Stimulated activated CD4-positive, alpha-beta T cell treated with anti-CD3 and anti-CD28 coated beads, Interleukin-15, amount 100 ng/mL, for 24 hours (primary cell): ENCODE results near the gene XIRP2.

Experiments used
- DNase-seq: peaks from one replicate; pipeline ENCODE4 v3.0.0-alpha.2; 2020

XIRP2 gene, protein sequence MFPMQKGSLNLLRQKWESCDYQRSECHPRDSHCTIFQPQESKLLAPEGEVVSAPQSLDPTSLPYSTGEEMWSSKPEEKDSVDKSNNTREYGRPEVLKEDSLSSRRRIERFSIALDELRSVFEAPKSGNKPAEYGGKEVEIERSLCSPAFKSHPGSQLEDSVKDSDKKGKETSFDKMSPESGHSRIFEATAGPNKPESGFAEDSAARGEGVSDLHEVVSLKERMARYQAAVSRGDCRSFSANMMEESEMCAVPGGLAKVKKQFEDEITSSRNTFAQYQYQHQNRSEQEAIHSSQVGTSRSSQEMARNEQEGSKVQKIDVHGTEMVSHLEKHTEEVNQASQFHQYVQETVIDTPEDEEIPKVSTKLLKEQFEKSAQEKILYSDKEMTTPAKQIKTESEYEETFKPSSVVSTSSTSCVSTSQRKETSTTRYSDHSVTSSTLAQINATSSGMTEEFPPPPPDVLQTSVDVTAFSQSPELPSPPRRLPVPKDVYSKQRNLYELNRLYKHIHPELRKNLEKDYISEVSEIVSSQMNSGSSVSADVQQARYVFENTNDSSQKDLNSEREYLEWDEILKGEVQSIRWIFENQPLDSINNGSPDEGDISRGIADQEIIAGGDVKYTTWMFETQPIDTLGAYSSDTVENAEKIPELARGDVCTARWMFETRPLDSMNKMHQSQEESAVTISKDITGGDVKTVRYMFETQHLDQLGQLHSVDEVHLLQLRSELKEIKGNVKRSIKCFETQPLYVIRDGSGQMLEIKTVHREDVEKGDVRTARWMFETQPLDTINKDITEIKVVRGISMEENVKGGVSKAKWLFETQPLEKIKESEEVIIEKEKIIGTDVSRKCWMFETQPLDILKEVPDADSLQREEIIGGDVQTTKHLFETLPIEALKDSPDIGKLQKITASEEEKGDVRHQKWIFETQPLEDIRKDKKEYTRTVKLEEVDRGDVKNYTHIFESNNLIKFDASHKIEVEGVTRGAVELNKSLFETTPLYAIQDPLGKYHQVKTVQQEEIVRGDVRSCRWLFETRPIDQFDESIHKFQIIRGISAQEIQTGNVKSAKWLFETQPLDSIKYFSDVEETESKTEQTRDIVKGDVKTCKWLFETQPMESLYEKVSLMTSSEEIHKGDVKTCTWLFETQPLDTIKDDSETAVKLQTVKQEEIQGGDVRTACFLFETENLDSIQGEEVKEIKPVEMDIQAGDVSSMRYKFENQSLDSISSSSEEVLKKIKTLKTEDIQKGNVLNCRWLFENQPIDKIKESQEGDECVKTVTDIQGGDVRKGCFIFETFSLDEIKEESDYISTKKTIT (N-terminal part only)

DNA sequence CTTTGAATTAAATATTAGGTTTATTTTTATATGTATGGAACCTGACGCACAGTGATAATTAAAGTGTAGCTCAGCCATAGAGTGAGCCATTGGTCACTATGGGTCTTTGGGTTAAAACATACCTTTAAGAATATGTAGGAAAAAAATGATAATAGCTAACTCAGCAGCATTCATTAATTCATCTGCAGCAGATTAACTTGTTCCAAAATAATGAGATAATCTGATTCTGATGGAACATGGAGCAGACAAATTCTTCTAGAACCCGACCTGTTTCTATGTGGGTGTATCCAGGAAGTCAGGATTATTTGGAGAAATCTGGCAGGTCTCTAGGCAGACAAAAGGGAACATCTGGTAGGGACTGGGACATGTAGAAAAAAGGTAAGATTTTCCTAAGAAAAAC, at the start of gene XIRP2:
XIRP2 (plus strand) TSS at position 301 of the 400 bp plus-strand sequence. CDS start 15,003 bp downstream, outside the sequence.
- no peak for DNase-seq

DNA sequence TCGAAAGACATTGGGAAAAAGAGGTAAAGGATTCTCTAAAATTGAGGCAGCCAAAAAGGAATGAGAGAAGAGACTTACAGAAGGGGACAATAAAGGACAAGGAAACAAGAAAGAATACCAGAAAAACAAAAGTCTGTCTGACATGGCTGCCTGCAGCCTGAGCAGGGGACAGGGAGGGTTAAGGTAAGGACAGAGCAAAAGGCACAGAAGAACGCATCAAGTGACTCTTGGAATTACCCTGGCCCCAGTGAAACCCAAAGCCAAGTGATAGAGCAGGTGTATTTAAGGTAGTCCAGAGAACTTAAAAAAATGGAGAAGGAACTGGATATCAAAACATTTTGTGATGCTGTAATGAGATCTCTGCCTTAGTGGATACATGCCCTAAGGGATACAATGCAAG, 47.1 kb upstream of the XIRP2 start:
- DNase-seq = no peak

DNA sequence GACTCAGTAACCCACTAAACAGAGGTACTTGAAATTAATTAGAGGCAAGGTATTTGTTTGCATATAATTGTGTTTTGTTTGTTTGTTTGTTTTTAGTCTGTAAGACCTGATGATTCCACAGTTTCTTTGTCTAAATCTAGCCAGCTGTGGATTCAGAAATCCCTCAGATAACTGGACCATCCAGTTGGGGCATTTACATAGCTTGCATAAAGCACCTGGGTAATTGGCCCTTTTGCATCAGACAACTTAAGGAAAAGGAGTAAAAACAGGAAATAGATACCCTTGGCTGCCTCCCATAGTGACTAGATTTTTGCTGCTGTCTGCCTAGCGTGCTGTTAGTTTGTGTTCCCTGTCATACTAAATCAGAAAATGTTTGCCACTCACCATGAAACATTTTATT, 46.6 kb upstream of the XIRP2 start:
- no peak for DNase-seq

DNA sequence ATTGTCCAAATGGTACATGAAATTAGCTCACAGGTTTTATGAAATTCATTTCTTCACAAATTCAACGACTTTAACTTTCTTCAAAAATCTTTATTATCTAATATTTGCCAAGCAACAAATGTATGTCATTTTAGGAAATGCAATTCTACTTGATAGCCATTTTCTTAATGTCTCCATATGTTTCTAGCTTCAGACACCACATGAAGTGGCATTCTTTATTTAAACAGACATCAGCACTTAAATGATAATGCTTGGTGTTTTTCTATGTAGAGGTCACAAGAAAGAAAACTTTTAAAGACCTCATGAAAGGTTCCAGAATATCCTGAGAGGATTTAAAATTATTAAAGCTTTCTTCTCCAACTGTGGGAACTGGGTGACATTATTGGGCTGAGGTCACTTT, 44.2 kb upstream of the XIRP2 start:
- no peak for DNase-seq

DNA sequence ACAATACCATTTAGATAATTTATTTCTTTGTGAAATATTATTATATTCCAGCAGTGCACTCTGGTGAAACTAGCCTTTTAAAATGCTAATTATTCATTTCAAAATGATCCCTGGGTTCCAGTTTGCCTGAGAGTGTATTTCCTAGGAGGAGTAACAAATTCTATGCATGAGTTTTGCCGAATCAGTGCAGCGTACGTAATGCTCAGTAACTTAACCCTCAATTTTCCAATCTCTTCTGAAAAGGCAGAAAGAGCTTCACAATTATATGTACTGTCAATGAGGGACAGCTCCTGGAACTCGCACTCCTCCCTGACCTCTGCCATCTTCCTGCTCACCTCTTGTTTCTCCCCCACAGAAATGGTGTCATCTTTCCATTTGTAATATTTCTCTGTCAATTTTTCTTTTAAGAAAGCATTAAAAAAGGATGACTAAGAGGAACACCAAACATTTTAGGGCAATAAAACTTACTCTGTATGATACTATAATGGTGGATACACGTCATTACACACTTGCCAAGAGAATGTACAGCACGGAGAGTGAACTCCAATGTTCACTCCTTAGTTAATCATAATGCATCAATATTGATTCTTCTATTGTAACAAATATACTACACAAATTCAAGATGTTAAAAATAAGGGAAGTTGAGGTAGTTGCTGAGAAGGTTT, 25.7 kb upstream of the XIRP2 start:
- no peak for DNase-seq

DNA sequence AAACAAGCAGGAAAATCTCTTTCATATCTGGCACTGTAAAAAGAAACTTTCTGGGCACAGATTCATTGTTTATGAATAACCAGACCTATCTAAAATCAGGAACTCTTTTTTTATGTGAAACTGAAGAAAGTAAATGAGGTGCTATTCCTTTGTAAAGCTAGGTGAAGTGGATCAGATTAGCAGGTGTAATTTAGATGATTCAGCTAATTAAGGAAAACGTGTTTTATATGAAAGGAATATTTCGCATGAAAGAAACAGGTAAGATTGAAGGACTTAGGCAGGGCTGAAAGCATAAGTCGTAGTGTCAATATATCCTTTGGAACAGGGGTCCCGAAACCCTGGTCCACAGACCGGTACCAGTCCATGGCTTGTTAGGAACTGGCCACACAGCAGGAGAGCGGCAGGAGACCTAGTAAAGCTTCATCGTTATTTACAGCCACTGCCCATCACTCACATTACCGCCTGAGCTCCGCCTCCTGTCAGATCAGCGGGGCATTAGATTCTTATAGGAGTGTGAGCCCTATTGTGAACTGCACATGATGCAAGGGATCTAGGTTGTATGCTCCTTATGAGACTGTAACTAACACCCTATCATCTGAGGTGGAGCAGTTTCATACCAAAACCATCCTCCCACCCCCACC, 20.3 kb upstream of the XIRP2 start:
- DNase-seq = no peak

DNA sequence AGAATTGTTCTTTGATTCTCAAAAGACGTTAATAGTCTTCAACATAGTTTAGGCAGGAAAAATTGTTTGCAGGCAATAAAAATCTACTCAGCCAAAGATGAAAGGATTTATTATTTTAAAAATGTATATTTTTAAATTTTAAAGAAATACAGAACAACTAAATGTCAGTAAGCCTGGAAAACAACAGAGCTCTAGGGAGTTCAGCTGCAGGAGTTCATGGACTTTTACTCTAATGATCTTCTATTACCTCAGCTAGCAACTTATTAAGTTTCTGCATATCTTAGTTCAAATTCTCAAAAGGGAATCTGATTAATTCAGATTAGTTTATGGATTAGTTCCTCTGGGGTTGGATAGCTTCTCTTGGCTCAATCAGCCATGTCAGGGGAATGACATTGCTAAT, 17.9 kb upstream of the XIRP2 start:
- DNase-seq = no peak

DNA sequence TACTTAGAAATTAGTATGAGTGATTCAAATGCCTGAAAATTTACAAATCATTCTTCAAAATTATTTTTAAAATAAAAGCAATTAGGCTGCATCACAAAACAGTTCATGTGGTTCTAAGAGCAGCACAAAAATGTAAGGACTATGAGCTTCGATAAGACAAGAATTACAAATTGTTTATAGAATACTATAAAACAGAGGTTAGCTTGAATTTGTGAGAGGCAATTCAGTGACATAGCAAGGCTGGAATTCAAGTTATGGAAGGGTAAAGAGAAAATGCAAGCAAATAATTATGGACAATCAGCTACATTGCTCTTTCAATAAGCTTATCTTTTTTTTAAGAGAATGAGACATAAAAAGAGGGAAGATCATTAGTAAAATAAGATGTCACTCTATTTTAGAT, 7.1 kb upstream of the XIRP2 start:
- DNase-seq = no peak

DNA sequence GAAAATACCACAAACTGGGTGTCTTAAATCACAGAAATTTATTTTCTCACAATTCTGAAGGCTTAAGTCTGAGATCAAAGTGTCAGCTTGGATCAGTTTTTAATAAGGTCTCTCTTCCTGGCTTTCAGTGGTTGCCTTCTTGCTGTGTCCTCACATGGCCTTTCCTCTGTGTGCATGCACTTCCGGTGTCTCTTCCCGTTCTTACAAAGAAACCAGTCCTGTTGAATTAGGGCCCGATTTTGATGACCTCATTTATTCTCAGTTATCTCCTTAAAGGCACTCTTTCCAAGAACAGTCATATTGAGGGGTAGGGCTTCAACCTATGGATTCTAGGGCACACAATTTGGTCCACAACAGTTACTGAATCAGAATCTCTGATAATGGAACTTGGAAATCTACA, 5.4 kb upstream of the XIRP2 start:
- no peak for DNase-seq

DNA sequence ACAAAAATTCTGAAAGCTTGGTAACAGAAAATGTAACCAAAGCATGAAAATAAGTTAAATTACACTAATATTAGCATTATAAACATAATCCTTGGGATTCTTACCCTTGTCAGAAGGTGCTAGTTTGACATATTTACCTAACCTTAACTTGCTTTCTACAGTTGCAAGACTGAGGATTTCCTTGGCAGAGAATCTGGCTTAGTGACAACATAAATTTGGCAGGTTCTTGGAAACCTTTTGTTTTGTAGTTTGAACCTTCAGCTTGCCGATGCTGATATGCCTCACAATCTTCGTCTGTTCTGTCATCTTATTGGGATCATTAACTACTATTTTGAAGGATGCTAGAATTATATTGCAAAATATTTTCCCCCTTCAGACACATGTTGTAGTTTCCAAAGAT, 3.4 kb downstream of the XIRP2 start:
- DNase-seq = no peak

DNA sequence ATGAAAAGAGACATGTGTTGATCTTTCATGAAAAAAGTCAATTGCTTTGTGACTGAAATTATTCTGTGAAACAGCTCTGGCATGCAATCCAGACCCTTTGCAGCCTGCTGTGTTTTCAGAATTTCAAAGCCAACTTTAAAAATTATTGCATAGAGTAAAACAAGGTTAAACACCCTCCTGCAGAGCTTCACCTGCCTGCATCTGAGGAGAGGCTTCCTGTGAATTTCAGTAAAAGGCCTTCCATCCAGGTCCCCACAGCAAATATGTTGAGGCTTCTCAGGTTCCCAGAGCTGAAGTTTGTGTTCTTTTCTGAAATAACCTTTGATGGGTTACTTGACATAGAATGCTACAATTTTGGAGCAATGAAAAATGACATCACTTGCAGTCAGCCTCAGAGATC, 4.1 kb downstream of the XIRP2 start:
- DNase-seq = no peak

DNA sequence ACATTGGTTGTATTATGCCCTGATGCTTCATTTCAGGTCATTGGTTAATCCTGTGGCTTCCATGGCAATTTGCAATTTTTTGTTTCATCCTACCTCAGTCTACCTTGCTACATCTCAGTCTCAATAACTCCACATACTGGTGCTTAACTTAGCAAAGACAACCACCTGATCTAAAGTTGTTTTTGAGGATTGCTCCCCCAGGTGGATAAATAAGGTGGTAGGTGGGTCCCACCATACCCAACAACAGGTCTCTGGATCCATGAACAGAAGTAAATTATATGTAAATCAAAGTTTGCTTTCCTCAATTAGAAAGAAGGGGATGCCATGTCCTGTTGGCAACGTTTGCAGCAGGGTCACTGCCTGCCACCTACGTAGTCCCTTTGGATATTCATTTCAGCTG, 7.0 kb downstream of the XIRP2 start:
- DNase-seq = no peak

DNA sequence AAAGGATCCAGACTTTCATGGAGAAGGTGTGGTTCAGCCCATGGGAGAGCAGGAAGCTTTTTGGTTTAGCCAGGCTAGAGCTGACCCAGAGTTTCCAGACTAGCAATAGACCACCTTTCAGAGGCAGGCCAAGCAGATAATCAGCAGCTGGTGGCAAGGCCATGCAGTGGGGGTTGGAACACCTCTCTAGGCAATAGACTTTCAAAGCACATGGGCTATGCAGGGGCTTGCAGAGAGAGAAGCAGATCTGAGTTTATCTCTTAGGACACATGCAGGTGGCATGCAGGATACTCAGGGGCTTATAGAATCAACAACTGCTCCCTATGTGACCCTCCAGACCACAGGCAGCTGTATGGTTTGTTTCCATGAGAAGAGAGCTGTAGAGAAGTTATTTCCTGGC, 9.4 kb downstream of the XIRP2 start:
- DNase-seq = no peak

DNA sequence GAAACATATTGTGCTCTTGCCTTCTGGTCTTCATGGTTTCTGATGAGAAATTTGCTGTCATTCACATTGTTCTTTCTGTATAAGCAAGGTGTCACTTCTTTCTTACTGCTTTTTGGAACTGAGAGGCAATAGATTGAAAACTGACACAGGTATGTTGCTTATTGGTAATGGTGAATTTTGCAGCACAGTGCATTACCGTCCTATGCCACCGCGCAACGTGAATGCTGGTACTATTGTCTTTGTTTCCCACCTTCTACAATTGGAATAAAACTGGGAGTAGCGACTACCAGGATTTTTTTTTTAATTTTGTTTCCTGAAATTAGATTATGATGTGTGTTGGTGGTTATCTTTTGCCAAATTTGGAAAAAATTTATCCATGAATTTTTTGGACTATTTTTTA, 11.4 kb downstream of the XIRP2 start:
- DNase-seq = no peak

DNA sequence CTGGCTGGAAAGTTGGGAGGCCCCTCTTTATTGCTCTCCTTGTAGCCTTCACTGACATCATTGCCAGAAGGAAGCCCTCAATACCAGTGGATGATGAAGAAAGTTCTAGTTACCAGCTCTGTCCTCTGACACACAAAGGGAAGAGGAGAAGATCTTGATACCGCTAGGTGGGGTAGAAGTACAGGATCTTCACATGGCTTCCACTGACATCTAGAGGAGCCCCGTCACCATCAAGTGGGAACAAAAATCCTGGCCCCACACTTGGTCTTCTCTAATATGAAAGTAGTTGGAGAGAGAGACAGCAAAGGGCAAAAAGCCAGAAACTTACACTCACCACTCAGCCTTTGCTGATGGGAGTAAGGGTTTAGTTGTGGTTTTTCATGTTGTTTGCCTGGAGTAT, 12.4 kb downstream of the XIRP2 start:
- no peak for DNase-seq

DNA sequence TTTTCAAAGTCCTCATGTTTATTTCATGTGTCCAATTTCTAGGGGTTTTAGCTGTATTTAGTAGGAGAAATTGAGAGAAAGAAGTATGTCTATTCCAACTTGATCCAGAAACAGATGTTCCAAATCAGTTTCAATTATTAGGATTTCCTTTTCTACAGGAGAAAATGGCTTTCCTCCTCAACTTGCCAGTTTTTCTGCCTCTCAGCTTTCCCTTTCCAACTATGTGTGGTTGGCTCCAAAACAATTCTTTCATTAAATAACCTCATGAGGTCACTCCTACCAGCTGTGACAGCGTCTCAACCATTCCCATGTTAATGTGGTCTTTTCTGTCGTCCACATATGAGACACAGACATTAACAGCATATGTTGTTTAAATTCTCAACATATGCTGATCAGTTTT, 13.1 kb downstream of the XIRP2 start:
- DNase-seq = no peak

DNA sequence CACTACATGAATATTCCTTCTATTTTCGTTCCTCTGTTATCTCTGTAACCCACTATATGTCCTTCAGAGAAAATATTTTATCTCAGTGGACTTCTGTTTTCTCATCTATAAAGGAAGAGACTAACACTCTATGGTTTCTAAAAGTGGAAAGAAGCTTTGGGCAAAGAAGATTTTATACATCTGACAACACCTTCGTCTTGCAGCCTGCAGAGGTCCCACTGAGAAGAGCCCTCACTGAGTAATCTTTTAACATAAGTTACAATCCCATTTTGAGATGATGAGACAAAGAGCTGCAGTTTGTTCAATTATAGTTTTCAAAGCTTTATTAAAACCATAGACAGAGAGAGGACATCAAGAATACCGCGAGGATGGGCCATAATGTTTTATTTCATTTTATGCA, 28.7 kb downstream of the XIRP2 start:
- DNase-seq = no peak

DNA sequence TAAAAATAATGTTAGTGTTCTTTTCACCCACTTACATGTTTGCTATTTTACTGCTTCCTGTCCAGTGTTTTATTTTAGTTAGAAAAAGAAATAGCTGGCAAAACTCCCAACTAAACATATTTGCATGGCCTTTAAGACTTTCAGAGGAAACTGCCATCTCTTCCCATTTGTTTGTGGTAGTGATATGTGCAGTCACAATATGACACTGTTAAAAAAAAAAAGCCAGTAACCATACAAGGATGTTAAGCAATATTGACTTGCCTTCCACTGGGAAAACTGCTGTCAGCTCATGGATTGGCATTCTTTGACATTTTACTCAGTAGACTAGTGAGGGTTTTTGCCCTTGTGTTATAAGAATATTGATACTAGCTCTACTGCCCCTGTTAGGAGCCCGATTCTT, 29.1 kb downstream of the XIRP2 start:
- no peak for DNase-seq

DNA sequence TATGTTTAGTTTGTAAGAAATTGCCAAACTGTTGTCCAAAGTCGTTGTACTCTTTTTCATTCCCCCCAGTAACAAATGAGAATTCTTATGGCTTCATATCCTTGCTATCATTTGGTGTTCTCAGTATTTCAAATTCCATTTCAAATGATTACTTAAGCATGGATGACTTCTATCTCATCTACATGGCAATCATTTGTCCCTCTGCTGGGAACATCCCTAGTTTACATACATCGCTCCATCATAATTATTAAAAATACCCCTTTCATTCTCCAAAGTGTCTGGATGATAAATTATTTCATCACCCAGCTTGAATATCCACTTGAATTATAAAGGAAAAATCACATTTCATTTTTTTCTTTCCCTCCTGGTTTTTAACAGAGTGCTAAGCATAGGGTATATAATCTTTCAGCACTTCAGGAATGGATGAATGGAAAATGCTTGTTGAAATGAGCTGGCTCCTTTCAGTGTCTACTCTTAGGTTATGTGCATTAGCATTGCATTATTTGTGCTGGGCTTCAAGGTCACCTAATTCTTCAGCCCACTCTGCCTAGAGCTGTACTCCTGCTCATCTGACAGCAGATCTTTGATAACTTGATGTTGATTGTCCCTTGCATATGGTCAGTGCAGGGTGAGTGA, 33.1 kb downstream of the XIRP2 start:
- no peak for DNase-seq

DNA sequence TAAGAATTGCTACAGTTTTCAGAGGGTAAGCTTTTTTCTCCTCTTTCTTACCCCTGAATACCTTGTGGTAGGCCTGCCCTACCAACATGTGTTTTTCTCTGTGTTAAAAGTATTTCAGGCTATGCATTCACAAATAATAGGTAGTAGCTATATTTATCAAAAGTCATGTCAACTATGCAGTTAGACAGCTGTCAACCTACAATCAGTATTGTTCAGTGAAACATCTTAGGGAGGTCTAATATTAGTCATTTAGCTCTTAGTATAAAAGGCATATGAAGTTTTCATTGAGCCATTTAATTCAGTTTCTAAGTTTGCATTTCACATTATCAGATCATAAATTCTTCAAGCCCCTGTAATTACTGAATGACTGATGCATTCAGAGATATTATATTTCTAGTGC, 36.7 kb downstream of the XIRP2 start:
- no peak for DNase-seq

DNA sequence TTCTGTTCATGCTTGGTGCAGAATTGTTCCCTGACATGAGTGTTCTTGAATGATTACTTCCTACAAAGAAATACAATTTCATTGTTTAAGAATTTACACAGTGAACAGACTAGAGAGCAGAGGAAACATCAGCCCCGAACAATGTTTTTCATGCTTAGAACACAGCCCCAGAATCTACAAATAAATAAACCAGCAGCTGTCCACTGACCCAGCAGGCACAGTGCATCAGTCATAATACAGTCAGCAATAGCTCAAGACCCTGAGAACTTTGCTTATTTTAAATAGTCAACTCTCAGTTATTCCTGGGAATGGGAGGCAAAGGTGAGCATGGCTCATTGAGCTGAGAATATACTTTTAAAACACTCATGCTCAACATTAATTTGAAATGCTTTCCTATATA, 38.4 kb downstream of the XIRP2 start:
- no peak for DNase-seq

DNA sequence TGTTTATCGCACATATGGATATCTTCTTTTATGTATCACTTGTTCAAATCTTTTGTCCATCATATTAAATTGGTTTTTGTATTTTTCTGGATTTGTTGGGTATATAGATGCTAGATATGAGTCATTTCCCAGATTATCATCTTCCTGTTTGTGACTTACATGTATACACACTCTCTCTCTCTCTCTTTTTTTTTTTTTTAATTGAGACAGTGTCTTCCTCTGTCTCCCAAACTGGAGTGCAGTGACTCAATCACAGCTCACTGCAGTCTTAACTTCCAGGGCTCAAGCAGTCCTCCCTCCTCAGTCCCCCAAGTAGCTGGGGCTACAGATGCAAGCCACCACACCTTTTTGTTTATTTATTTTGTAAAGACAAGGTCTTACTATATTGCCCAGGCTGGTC, 43.8 kb downstream of the XIRP2 start:
- no peak for DNase-seq
